BLaER1 treated with 17β-estradiol and CSF1 and Interleukin-3, amounts not matched to agents 10 nM and 100 nM (cell line): Measurements from ENCODE around the gene DNAJB6.

Source experiments
- H3K27ac ChIP-seq, 11 experiments: shearing (Covaris generic); formaldehyde crosslinking; 2 replicates each; pipeline ENCODE4 v1.8.1; 2022
- H3K27me3 ChIP-seq, 11 experiments: shearing (Covaris generic); formaldehyde crosslinking; 2 replicates each; pipeline ENCODE4 v1.8.1; 2022
- H3K36me3 ChIP-seq, 11 experiments: shearing (Covaris generic); formaldehyde crosslinking; 2 replicates each; pipeline ENCODE4 v1.8.1; 2022
- H3K4me1 ChIP-seq, 10 experiments: shearing (Covaris generic); formaldehyde crosslinking; 2 replicates each; pipeline ENCODE4 v1.8.1; 2022
- H3K4me2 ChIP-seq, 11 experiments: shearing (Covaris generic); formaldehyde crosslinking; 2 replicates each; pipeline ENCODE4 v1.8.1; 2022
- H3K4me3 ChIP-seq, 10 experiments: shearing (Covaris generic); formaldehyde crosslinking; 2 replicates each; pipeline ENCODE4 v1.8.1; 2022
- H3K9ac ChIP-seq, 11 experiments: shearing (Covaris generic); formaldehyde crosslinking; 2 replicates each; pipeline ENCODE4 v1.8.1; 2022
- H3K9me3 ChIP-seq, 11 experiments: shearing (Covaris generic); formaldehyde crosslinking; replicated peaks in 1 of 11; 2 replicates each; pipeline ENCODE4 v1.8.1; 2022
- H4K20me1 ChIP-seq, 11 experiments: shearing (Covaris generic); formaldehyde crosslinking; 2 replicates each; pipeline ENCODE4 v1.8.1; 2022
- Cebpa-rat ChIP-seq, 11 experiments: shearing (Covaris generic); IDR thresholded peaks; 2 replicates each; pipeline ENCODE4 v1.8.1; 2022

Gene DNAJB6

DNA sequence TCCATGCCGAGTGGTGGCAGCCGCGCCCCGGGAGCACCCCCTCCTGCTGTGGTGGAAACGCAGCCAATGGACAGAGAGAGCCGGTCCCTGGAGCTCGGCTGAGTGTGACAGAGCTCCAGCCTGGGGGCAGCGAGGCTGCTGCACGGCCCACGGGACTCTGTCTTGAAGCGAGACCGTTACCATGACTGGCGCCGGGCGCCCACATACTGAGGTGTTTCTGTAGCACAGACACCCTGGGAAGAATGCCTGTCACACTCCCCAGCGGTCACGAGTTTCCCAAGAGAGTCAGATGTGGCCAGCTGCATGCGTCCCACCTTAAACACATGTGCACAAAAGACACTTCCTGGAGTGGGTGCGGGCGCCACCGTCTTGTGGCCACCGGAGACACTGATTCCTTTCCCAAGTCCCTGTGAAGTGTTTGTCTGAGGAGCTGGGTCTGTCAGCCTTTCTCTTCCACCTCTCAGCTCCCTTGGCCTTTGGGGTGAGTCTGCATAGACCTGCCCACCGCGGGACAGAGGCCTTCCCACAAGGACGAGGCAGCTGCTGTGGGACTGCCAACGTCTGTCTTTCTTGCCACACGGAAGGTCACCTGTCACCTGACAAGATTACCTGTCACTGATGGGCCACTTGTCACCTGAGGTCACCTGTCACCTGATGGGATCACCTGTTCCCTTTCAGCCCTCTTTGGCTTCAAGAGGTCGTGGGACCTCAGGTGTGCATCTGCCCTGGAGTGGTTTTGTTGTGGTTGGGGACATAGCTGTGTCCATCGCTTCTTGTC lies 94.6 kb downstream of the DNAJB6 start:
- Histone ChIP-seq H4K20me1 (peaks cover 0 to 33% (median 5%) of the 10 kb centered on the region in 11 experiments; a peak in 3 of 22 replicates), H3K4me3 (no peak overlapping the region), H3K4me1 (peaks cover 20 to 54% (median 41%) of the 10 kb centered on the region in 10 experiments), H3K36me3 (no peaks in the 10 kb centered on the region), H3K27ac (peak overlapping the region in 4 of 11 experiments; percentile 13 to 43 (median 28); a peak in 5 of 22 replicates), H3K9ac (peak overlapping the region in 7 of 11 experiments; percentile 14 to 48 (median 22); a peak in 10 of 22 replicates), H3K27me3 (peaks cover 0 to 10% (median 0%) of the 10 kb centered on the region in 11 experiments; a peak in 3 of 22 replicates), H3K4me2 (peak overlapping the region; percentile 78 to 99 (median 92)), H3K9me3 (no peaks in the 10 kb centered on the region)
- no peak for TF ChIP-seq Cebpa-rat (IDR thresholded peaks at IDR 0.05)

DNA sequence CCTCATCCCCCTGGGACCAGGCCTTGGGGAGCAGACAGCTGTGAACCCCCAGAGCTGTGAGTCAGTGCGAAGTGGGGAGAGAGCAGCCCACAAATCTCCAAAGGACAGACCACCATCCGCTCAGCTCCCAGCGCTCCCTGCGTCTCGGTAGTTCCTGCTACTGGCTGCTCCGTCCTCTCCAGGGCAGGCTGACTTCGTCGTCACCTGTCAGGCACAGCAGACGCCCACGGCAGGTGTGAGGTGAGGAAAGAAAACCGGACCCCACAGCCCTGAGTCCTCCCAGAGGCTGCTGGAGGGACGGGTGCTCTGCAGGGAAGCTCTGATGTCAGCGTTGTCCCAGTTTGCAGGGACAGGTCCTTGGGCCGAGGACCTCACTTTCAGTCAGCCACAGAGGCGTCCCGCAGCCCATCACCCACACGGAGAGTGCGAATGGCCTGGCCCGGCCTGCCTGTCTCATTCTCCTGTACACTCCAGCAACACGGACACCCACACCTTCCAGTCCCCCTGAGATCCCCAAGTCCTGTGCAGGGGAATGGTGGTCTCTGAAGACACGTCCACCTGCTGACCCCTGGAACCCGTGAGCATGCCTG lies 95.2 kb downstream of the DNAJB6 start:
- peaks cover 20 to 47% (median 35%) of the 10 kb centered on the region in 10 experiments for H3K4me1 ChIP-seq
- H3K27me3 ChIP-seq: peaks cover 0 to 10% (median 0%) of the 10 kb centered on the region in 11 experiments; a peak in 3 of 22 replicates
- H4K20me1 ChIP-seq: peaks cover 0 to 26% (median under 1%) of the 10 kb centered on the region in 11 experiments; a peak in 3 of 22 replicates
- TF ChIP-seq Cebpa-rat (IDR thresholded peaks at IDR 0.05): no peak
- H3K9ac ChIP-seq: peak overlapping the region in 7 of 11 experiments; percentile 59 to 66 (median 63); a peak in 8 of 22 replicates
- H3K27ac ChIP-seq: peak overlapping the region in 4 of 11 experiments; percentile 28 to 67 (median 52); a peak in 7 of 22 replicates
- no peaks in the 10 kb centered on the region for H3K36me3 ChIP-seq
- H3K4me2 ChIP-seq: peak overlapping the region; percentile 78 to 99 (median 92)
- H3K9me3 ChIP-seq: no peaks in the 10 kb centered on the region
- peak overlapping the region in 9 of 10 experiments; percentile 36 to 65 (median 53); a peak in 12 of 20 replicates for H3K4me3 ChIP-seq

DNA sequence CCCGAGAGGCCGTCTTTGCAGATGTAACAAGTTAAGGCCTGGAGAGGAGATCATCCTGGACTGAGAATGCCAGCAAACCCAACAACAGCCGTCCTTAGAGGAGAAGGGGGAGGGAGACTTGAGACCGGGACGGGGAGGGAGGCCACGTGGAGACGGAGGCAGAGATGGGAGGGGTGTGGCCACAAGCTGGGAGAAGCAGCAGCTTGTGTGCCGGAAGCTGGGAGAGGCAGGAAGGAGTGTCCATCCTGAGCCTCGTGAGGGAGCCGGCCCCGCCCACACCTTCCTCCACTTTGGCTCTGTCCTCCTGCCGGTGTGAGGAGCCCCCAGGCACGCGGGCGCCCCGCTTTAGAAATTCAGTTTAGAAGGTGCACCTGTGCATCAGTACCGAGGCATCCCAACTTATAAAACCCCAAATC lies 95.7 kb downstream of the DNAJB6 start:
- TF ChIP-seq Cebpa-rat (IDR thresholded peaks at IDR 0.05): no peak
- Histone ChIP-seq H3K4me2 (peak overlapping the region; percentile 78 to 99 (median 92)), H3K9me3 (no peaks in the 10 kb centered on the region), H4K20me1 (peaks cover 0 to 21% (median 0%) of the 10 kb centered on the region in 11 experiments; a peak in 2 of 22 replicates), H3K27ac (peak overlapping the region in 9 of 11 experiments; percentile 28 to 67 (median 53); a peak in 17 of 22 replicates), H3K9ac (peak overlapping the region in 10 of 11 experiments; percentile 34 to 66 (median 62); a peak in 18 of 22 replicates), H3K27me3 (peaks cover 0 to 10% (median 0%) of the 10 kb centered on the region in 11 experiments; a peak in 2 of 22 replicates), H3K4me3 (peak overlapping the region; percentile 36 to 65 (median 53); a peak in 19 of 20 replicates), H3K4me1 (peaks cover 20 to 42% (median 30%) of the 10 kb centered on the region in 10 experiments), H3K36me3 (no peaks in the 10 kb centered on the region)

DNA sequence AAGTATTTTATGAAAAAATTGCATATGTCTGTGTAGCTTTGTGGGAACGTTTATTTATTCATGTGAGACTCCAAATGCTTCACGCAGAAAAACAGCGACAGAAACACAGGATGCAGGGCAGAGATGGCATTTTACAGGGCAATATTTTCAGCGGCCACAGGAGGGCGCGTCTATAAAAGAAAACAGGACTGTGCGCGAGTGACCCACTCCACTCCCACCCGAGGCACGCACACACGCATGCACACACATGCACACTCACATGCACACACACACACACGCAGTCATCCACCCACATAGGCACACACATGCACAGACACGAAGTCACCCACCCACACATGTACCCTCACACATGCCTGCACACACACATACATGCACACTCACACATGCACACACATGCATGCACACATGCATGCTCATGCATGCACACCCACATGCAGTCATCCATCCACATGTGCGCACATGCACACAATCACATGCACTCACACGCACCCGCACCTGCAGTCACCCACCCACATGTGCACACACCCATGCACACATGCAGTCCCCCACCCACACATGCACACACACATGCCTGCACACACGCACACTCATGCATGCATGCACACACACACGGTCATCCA lies 96.3 kb downstream of the DNAJB6 start:
- H3K4me1 ChIP-seq: peaks cover 20 to 37% (median 27%) of the 10 kb centered on the region in 10 experiments
- peaks cover 0 to 16% (median 0%) of the 10 kb centered on the region in 11 experiments; a peak in 2 of 22 replicates for H4K20me1 ChIP-seq
- no peak for TF ChIP-seq Cebpa-rat (IDR thresholded peaks at IDR 0.05)
- no peaks in the 10 kb centered on the region for H3K9me3 ChIP-seq
- peak overlapping the region; percentile 78 to 99 (median 92) for H3K4me2 ChIP-seq
- no peaks in the 10 kb centered on the region for H3K36me3 ChIP-seq
- peak overlapping the region in 9 of 11 experiments; percentile 28 to 67 (median 53); a peak in 16 of 22 replicates for H3K27ac ChIP-seq
- H3K9ac ChIP-seq: peak overlapping the region in 10 of 11 experiments; percentile 34 to 66 (median 62); a peak in 18 of 22 replicates
- peak overlapping the region; percentile 36 to 65 (median 53); a peak in 19 of 20 replicates for H3K4me3 ChIP-seq
- peaks cover 0 to 10% (median 0%) of the 10 kb centered on the region in 11 experiments; a peak in 2 of 22 replicates for H3K27me3 ChIP-seq

DNA sequence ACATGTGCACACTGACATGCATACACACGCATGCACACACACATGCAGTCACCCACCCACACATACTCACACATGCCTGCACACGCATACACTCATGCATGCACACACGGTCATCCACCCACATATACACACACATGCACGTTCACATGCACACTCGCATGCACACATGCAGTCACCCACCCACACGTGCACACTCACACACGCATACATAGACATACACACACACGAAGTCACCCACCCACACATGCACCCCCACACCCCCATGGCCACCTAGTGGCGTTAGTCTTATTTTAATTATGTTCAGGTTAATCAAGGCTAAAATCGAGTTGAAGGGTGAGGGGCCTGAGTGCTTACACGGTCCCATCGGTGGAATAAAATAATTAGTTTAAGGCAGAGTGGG lies 96.8 kb downstream of the DNAJB6 start:
- H4K20me1 ChIP-seq: peaks cover 0 to 10% (median 0%) of the 10 kb centered on the region in 11 experiments; a peak in 1 of 22 replicates
- H3K9me3 ChIP-seq: no peaks in the 10 kb centered on the region
- H3K36me3 ChIP-seq: no peaks in the 10 kb centered on the region
- peaks cover 20 to 31% (median 27%) of the 10 kb centered on the region in 10 experiments for H3K4me1 ChIP-seq
- H3K27me3 ChIP-seq: peaks cover 0 to 10% (median 0%) of the 10 kb centered on the region in 11 experiments; a peak in 2 of 22 replicates
- TF ChIP-seq Cebpa-rat (IDR thresholded peaks at IDR 0.05): no peak
- H3K4me3 ChIP-seq: no peak overlapping the region
- H3K27ac ChIP-seq: no peak overlapping the region
- no peak overlapping the region for H3K9ac ChIP-seq
- H3K4me2 ChIP-seq: no peak overlapping the region

DNA sequence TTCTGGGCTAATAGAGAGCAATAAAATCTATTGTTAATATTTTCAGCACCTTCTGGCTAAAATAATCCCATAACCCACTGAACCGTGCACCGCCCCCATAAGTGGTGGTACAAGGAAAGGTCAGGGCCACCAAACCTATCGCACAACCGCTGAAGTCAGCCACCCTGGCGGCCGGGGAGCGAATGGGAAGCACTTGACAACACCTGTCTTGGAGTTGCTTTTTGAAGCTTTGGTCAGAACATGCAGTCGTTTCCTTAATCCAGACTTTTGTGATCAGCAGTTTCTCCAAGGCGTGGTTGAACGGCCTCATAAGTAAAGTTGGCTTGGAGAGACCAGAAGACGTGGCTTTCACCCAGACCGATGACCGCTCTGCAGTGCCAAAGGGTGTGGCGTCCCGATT lies 97.4 kb downstream of the DNAJB6 start:
- Histone ChIP-seq H3K9me3 (no peaks in the 10 kb centered on the region), H4K20me1 (0 out of 22 replicates have a peak, but pooled peaks cover 0 to 6% (median 0%) of the 10 kb centered on the region in 11 experiments), H3K4me3 (no peak overlapping the region), H3K36me3 (no peaks in the 10 kb centered on the region), H3K9ac (no peak overlapping the region), H3K27me3 (peaks cover 0 to 10% (median 0%) of the 10 kb centered on the region in 11 experiments; a peak in 2 of 22 replicates), H3K4me2 (no peak overlapping the region), H3K4me1 (peaks cover 20 to 30% (median 27%) of the 10 kb centered on the region in 10 experiments), H3K27ac (no peak overlapping the region)
- no peak for TF ChIP-seq Cebpa-rat (IDR thresholded peaks at IDR 0.05)

DNA sequence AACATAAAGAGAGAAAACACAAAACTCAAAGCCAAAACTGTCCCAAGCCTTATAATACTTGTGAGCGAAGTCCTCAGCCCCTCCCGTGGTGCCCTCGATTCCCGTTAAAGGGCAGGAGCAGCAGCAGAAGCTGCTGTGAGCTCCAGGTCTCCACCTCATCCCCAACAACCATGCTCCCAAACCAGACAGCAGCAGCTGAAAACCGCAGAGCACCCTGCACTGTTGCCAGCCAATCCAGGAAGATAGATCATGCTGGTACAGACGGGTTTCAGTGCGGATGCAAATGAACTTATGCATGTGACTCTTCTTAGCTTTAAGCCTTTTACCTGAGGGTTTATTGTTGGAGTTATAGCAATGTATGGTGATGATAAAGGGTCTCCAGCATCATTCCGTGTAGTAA lies 97.9 kb downstream of the DNAJB6 start:
- 0 out of 22 replicates have a peak, but pooled peaks cover 0 to 6% (median 0%) of the 10 kb centered on the region in 11 experiments for H4K20me1 ChIP-seq
- H3K27ac ChIP-seq: no peak overlapping the region
- H3K9me3 ChIP-seq: no peaks in the 10 kb centered on the region
- peaks cover 20 to 28% (median 27%) of the 10 kb centered on the region in 10 experiments for H3K4me1 ChIP-seq
- no peak overlapping the region for H3K4me2 ChIP-seq
- no peak overlapping the region for H3K4me3 ChIP-seq
- H3K9ac ChIP-seq: no peak overlapping the region
- peaks cover 0 to 10% (median 0%) of the 10 kb centered on the region in 11 experiments; a peak in 2 of 22 replicates for H3K27me3 ChIP-seq
- TF ChIP-seq Cebpa-rat (IDR thresholded peaks at IDR 0.05): no peak
- H3K36me3 ChIP-seq: no peaks in the 10 kb centered on the region

DNA sequence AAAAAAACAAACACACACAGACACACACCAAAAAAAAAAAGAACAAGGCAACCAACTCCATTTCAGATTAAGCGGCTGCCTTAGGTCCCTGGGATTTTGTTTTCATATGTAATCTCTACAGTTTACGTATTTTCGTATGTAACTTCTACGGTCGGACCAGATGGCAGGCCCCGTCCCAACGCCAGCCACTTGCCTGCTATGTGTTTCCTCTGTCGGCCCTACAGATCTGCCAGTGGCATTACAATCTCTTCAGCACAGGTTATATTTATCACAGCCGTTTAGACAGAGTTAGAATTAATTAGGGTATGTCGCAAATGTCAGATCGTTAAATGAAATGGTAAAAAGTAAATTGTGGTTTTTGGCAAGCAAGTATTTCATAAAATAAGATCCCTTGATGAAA lies 99.3 kb downstream of the DNAJB6 start:
- Histone ChIP-seq H3K9ac (no peak overlapping the region), H3K4me3 (no peak overlapping the region), H3K36me3 (no peaks in the 10 kb centered on the region), H3K4me1 (peaks cover 22 to 34% (median 31%) of the 10 kb centered on the region in 10 experiments), H3K4me2 (no peak overlapping the region), H3K27me3 (peaks cover 0 to 10% (median 0%) of the 10 kb centered on the region in 11 experiments; a peak in 2 of 22 replicates), H3K27ac (no peak overlapping the region), H3K9me3 (no peaks in the 10 kb centered on the region), H4K20me1 (0 out of 22 replicates have a peak, but pooled peaks cover 0 to 6% (median 0%) of the 10 kb centered on the region in 11 experiments)
- TF ChIP-seq Cebpa-rat (IDR thresholded peaks at IDR 0.05): no peak
